CD4-positive, alpha-beta T cell (primary cell): ENCODE measurements around the gene OR2V1. TPM values are rescaled to one million over a fixed set of nuclear protein-coding genes. Genes with fewer than 3 reads are reported as not detected.

Source experiments
- ATAC-seq: fragments of 200-7000 bp; cut with Tn5 transposase; one replicate; pipeline ENCODE4 v1.10.0; 2022; ENCODE audit warnings: mild to moderate bottlenecking; ENCODE audit not compliant: poor library complexity
- CTCF ChIA-PET: fragments of 350-600 bp; sonication (Branson Sonifier 250); formaldehyde crosslinking; loops from one replicate; lab custom pipeline; 2021; ENCODE audit warnings: antibody characterized with exemption, inconsistent platforms; lab: Charles Lee
- POLR2A ChIA-PET: fragments of 350-600 bp; sonication (Branson Sonifier 250); formaldehyde crosslinking; loops from one replicate; lab custom pipeline; 2021; ENCODE audit warnings: antibody characterized with exemption, inconsistent platforms; lab: Charles Lee
- DNase-seq, 14 experiments: peaks; one replicate each; pipeline ENCODE4 v3.0.0-alpha.2; 2013 to 2020; ENCODE audit warnings: mixed read lengths in 2 of 14
- H3K27ac ChIP-seq, 2 donors: one replicate each; pipeline versions ENCODE4 v1.5.1 to v1.7.0; 2013; ENCODE audit warnings: low read length in 2 of 2, low read depth in 1 of 2, mild to moderate bottlenecking in 1 of 2
- H3K27me3 ChIP-seq, 2 experiments: 1 replicate in 1 of 2; 2 replicates in 1 of 2; pipeline versions ENCODE4 v1.6.1 to v1.7.0; 2013; ENCODE audit warnings: low read length in 2 of 2, control low read depth in 1 of 2, mild to moderate bottlenecking in 1 of 2, moderate library complexity in 1 of 2; ENCODE audit not compliant: insufficient read depth in 2 of 2, control insufficient read depth in 1 of 2
- H3K36me3 ChIP-seq: one replicate; pipeline ENCODE4 v1.6.1; 2013; ENCODE audit warnings: low read length, control low read depth; ENCODE audit not compliant: insufficient read depth
- H3K4me1 ChIP-seq: one replicate; pipeline ENCODE4 v1.6.1; 2013; ENCODE audit warnings: low read length, control low read depth; ENCODE audit not compliant: insufficient read depth
- H3K4me3 ChIP-seq: one replicate; pipeline ENCODE4 v1.5.1; 2013; ENCODE audit warnings: mild to moderate bottlenecking, low read length, moderate library complexity
- H3K9me3 ChIP-seq, 2 experiments: 1 replicate in 1 of 2; 2 replicates in 1 of 2; pipeline versions ENCODE4 v1.6.1 to v1.7.0; 2013; ENCODE audit warnings: low read length in 2 of 2, mild to moderate bottlenecking in 2 of 2, control low read depth in 1 of 2, moderate library complexity in 1 of 2; ENCODE audit not compliant: control insufficient read depth in 1 of 2, insufficient read depth in 1 of 2
- H3K27ac Mint-ChIP-seq: one replicate; pipeline ENCODE4 v1.8.0; 2020; ENCODE audit warnings: mixed read lengths
- H3K27me3 Mint-ChIP-seq: one replicate; pipeline ENCODE4 v1.8.0; 2021; ENCODE audit warnings: mixed read lengths
- H3K36me3 Mint-ChIP-seq: one replicate; pipeline ENCODE4 v1.8.0; 2021; ENCODE audit warnings: low read depth, mixed read lengths
- H3K4me1 Mint-ChIP-seq: one replicate; pipeline ENCODE4 v1.8.0; 2021; ENCODE audit warnings: low read depth, mixed read lengths
- H3K4me3 Mint-ChIP-seq: one replicate; pipeline ENCODE4 v1.8.0; 2020; ENCODE audit warnings: mild to moderate bottlenecking, mixed read lengths
- H3K9me3 Mint-ChIP-seq: one replicate; pipeline ENCODE4 v1.8.0; 2020; ENCODE audit warnings: mixed read lengths
- CTCF ChIP-seq: fragments of 200-600 bp; IDR thresholded peaks from one replicate; pipeline ENCODE4 v1.8.0; 2022; ENCODE audit warnings: antibody characterized with exemption, mild to moderate bottlenecking
- intact Hi-C, 2 experiments: fragments of 100-400 bp; cut with DNase I in 1 of 2; cut with micrococcal nuclease in 1 of 2; formaldehyde crosslinking; loops; one replicate each; pipeline versions ENCODE4 v1.15.1 to v1.9.0; 2023 to 2025; cut with DNase I, micrococcal nuclease
- total RNA-seq, 174 experiments: library from RNA in 2 of 174; stranded (reverse) in 2 of 174; gene quantifications; one replicate each; pipeline ENCODE4 v1.2.3 and lab custom pipeline; 2021 to 2026

OR2V1 gene
- total RNA-seq, 2 experiments from 2014 or later, result not detected

GRCh38 chr5:181138258-181138657 lies 7.3 kb upstream of the OR2V1 start:
- no peak for TF ChIP-seq CTCF
- ChIA-PET POLR2A (no interaction called here), CTCF (no interaction called here)
- intact Hi-C loops, result no loop called here
- H3K9me3 ChIP-seq, result peaks cover 16 to 21% of the 10 kb centered on the region in 2 experiments
- no peak overlapping the region for H3K4me3 ChIP-seq
- H3K4me1 ChIP-seq, result no peaks in the 10 kb centered on the region
- ATAC-seq (no peak), DNase-seq (no peak)
- H3K27ac ChIP-seq, result no peak overlapping the region
- Mint-ChIP-seq H3K4me1 (no peaks in the 10 kb centered on the region), H3K27ac (no peak overlapping the region), H3K27me3 (peaks cover 46% of the 10 kb centered on the region), H3K36me3 (no peaks in the 10 kb centered on the region), H3K4me3 (no peak overlapping the region), H3K9me3 (peaks cover 18% of the 10 kb centered on the region)
- no peaks in the 10 kb centered on the region for H3K36me3 ChIP-seq
- H3K27me3 ChIP-seq, result peaks cover 1 to 7% of the 10 kb centered on the region in 2 experiments

DNA sequence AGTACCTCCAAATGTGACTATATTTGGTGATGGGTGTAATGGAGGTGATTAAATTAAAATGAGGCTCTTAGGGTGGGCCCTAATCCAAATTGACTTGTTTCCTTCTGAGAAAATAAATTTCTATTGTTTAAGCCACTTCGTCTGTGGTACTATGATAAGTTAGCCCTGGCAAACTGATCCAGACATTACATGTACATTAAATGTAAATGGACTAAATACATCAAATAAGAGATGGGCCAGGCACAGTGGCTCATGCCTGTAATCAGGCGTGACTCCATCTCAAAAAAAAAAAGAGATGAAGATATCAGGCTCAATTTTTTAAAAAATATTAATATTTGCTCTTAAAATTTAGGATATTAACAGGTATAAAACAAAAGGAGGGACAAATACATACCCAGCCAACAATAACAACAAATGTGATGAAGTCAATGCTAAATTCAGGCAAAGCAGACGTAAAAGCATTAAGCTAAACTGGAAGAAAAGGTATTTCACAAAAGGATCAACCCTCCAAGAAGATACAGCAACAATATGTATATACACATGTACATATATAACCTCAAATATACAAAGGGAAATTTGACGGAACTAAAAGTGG lies 5.5 kb upstream of the OR2V1 start:
- ATAC-seq (no peak), DNase-seq (no peak)
- Histone ChIP-seq H3K4me1 (no peaks in the 10 kb centered on the region), H3K9me3 (peaks cover 16 to 21% of the 10 kb centered on the region in 2 experiments), H3K4me3 (no peak overlapping the region), H3K36me3 (no peaks in the 10 kb centered on the region), H3K27ac (no peak overlapping the region), H3K27me3 (peaks cover 6 to 7% of the 10 kb centered on the region in 2 experiments)
- Mint-ChIP-seq H3K36me3 (no peaks in the 10 kb centered on the region), H3K9me3 (peaks cover 18% of the 10 kb centered on the region), H3K27ac (no peak overlapping the region), H3K27me3 (peaks cover 44% of the 10 kb centered on the region), H3K4me3 (no peak overlapping the region), H3K4me1 (no peaks in the 10 kb centered on the region)
- ChIA-PET POLR2A (no interaction called here), CTCF (no interaction called here)
- TF ChIP-seq CTCF, result no peak
- intact Hi-C loops, result no loop called here

- H3K4me3 ChIP-seq, result no peak overlapping the region
- TF ChIP-seq CTCF, result no peak
- Mint-ChIP-seq H3K36me3 (no peaks in the 10 kb centered on the region), H3K9me3 (peaks cover 10% of the 10 kb centered on the region), H3K4me3 (no peak overlapping the region), H3K27me3 (peaks cover 45% of the 10 kb centered on the region), H3K4me1 (no peaks in the 10 kb centered on the region), H3K27ac (no peak overlapping the region)
- intact Hi-C loops, result no loop called here
- no peaks in the 10 kb centered on the region for H3K4me1 ChIP-seq
- POLR2A ChIA-PET, result no interaction called here
- DNase-seq (no peak), ATAC-seq (no peak)
- peaks cover 13 to 16% of the 10 kb centered on the region in 2 experiments for H3K9me3 ChIP-seq
- peaks cover 0 to 14% of the 10 kb centered on the region in 2 experiments for H3K27me3 ChIP-seq
- CTCF ChIA-PET, result no interaction called here
- H3K27ac ChIP-seq, result no peak overlapping the region
- H3K36me3 ChIP-seq, result no peaks in the 10 kb centered on the region
Observed at GRCh38 chr5:181134259-181134658, 3.3 kb upstream of the OR2V1 start.
